ENCODE data around the gene G3BP2. TPM values are rescaled to one million over a fixed set of nuclear protein-coding genes. Genes with fewer than 3 reads are reported as not detected.
A peak's percentile ranks its signal among the peaks of the same experiment; 100 is the strongest.

The G3BP2 gene
- total and polyA plus RNA-seq, 2 donors from 2014 or later, result 31.4 to 111 TPM

- TF ChIP-seq CTCF (IDR thresholded peaks at IDR 0.05; ENCODE audit: borderline replicate concordance, extremely low read depth, insufficient read depth), result no peak
- H3K4me1 ChIP-seq (ENCODE audit: control insufficient read depth in 2 of 3, insufficient read depth in 2 of 3, low read depth in 1 of 3, low read length in 3 of 3), result peaks cover 0 to 8% (median 0%) of the 10 kb centered on the region in 3 donors
- no peak overlapping the region for H3K9ac ChIP-seq (ENCODE audit: low read length in 3 of 3)
- H3K27me3 ChIP-seq (ENCODE audit: control insufficient read depth, insufficient read depth, low read length), result no peaks in the 10 kb centered on the region
- H3K27ac ChIP-seq (ENCODE audit: low read depth in 2 of 2, low read length in 2 of 2), result no peak overlapping the region
- H3K36me3 ChIP-seq (ENCODE audit: control insufficient read depth in 2 of 3, insufficient read depth in 3 of 3, low read length in 3 of 3), result no peaks in the 10 kb centered on the region
- no peak overlapping the region for H3K4me3 ChIP-seq (ENCODE audit: low read length in 3 of 3)
- no peak for FAIRE-seq
- intact Hi-C loops (cut with DNase I), result no loop called here
- H3K9me3 ChIP-seq (ENCODE audit: control insufficient read depth in 2 of 3, insufficient read depth in 1 of 3, low read length in 3 of 3), result no peaks in the 10 kb centered on the region
- no peak for DNase-seq
Measured at GRCh38 chr4:75705198-75705977, 32.2 kb upstream of the G3BP2 start.

DNA sequence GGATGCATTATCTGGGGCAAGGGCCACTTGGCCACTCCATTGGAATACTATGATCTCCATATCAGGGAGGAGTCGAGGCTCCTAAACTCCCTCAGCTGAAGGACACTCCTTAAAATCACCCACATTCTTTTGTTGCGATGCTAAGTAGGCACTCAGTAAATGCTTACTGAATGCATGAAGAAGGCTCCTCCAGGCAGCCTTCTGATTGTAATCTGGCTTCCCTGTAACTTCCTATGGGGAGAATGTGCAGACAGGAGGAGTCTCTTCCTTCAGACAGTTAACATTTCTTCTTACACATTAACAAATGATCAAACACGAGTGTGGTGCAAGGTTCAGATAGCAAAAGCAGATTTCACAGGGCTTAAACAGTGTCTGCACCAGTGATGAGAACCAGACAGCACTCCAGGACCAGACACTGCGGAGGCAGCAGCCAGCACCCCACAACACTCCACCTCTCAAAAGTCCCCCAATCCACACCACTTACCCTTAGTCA is 29.8 kb upstream of the G3BP2 start:
- Histone ChIP-seq H3K9ac (ENCODE audit: low read length in 3 of 3) (peak overlapping the region in 1 of 3 donors; percentile 14), H3K27ac (ENCODE audit: low read depth in 2 of 2, low read length in 2 of 2) (peak overlapping the region in 1 of 2 donors; percentile 55), H3K27me3 (ENCODE audit: control insufficient read depth, insufficient read depth, low read length) (no peaks in the 10 kb centered on the region), H3K4me1 (ENCODE audit: control insufficient read depth in 2 of 3, insufficient read depth in 2 of 3, low read depth in 1 of 3, low read length in 3 of 3) (peaks cover 0 to 8% (median 0%) of the 10 kb centered on the region in 3 donors), H3K4me3 (ENCODE audit: low read length in 3 of 3) (peak overlapping the region in 1 of 3 donors; percentile 33), H3K9me3 (ENCODE audit: control insufficient read depth in 2 of 3, insufficient read depth in 1 of 3, low read length in 3 of 3) (no peaks in the 10 kb centered on the region), H3K36me3 (ENCODE audit: control insufficient read depth in 2 of 3, insufficient read depth in 3 of 3, low read length in 3 of 3) (no peaks in the 10 kb centered on the region)
- no peak for FAIRE-seq
- no peak for TF ChIP-seq CTCF (IDR thresholded peaks at IDR 0.05; ENCODE audit: borderline replicate concordance, extremely low read depth, insufficient read depth)
- DNase-seq, result peak in 1 of 5 donors; percentile 24
- intact Hi-C loops (cut with DNase I), result no loop called here

- DNase-seq (no peak), FAIRE-seq (no peak)
- intact Hi-C loops (cut with DNase I), result no loop called here
- H3K27ac ChIP-seq (ENCODE audit: low read depth in 2 of 2, low read length in 2 of 2), result no peak overlapping the region
- no peaks in the 10 kb centered on the region for H3K9me3 ChIP-seq (ENCODE audit: control insufficient read depth in 2 of 3, insufficient read depth in 1 of 3, low read length in 3 of 3)
- no peak overlapping the region for H3K9ac ChIP-seq (ENCODE audit: low read length in 3 of 3)
- peaks cover 0 to 8% (median 0%) of the 10 kb centered on the region in 3 donors for H3K4me1 ChIP-seq (ENCODE audit: control insufficient read depth in 2 of 3, insufficient read depth in 2 of 3, low read depth in 1 of 3, low read length in 3 of 3)
- H3K27me3 ChIP-seq (ENCODE audit: control insufficient read depth, insufficient read depth, low read length), result no peaks in the 10 kb centered on the region
- no peak for TF ChIP-seq CTCF (IDR thresholded peaks at IDR 0.05; ENCODE audit: borderline replicate concordance, extremely low read depth, insufficient read depth)
- no peak overlapping the region for H3K4me3 ChIP-seq (ENCODE audit: low read length in 3 of 3)
- H3K36me3 ChIP-seq (ENCODE audit: control insufficient read depth in 2 of 3, insufficient read depth in 3 of 3, low read length in 3 of 3), result no peaks in the 10 kb centered on the region
Measured at GRCh38 chr4:75699299-75699698, 26.1 kb upstream of the G3BP2 start.
